Retinal pigment epithelial cell (primary cell): ENCODE results near the gene SGPL1.

Experiments used
- DNase-seq: peaks from one replicate; pipeline ENCODE4 v3.0.0-alpha.2; 2010; ENCODE audit warnings: low read depth
- H3K4me3 ChIP-seq: 2 replicates; pipeline ENCODE4 v1.5.1; 2011; ENCODE audit warnings: mild to moderate bottlenecking, low read length, control low read depth, moderate library complexity
- CTCF ChIP-seq: conservative IDR thresholded peaks from 2 replicates; pipeline ENCODE4 v1.5.1; 2011; ENCODE audit warnings: low read depth, low read length, control low read depth, inconsistent platforms

Gene SGPL1

GRCh38 chr10:70773461-70773860, 42.3 kb upstream of the SGPL1 start:
- no peak for TF ChIP-seq CTCF
- no peak overlapping the region for H3K4me3 ChIP-seq
- DNase-seq, result no peak

- TF ChIP-seq CTCF, result no peak
- DNase-seq, result no peak
- no peak overlapping the region for H3K4me3 ChIP-seq
Measured at GRCh38 chr10:70773965-70774809, 41.6 kb upstream of the SGPL1 start.

GRCh38 chr10:70774810-70775678, 40.7 kb upstream of the SGPL1 start:
- no peak for TF ChIP-seq CTCF
- no peak overlapping the region for H3K4me3 ChIP-seq
- DNase-seq, result no peak

- no peak for DNase-seq
- TF ChIP-seq CTCF, result no peak
- H3K4me3 ChIP-seq, result no peak overlapping the region
Measured at GRCh38 chr10:70775679-70776454, 39.9 kb upstream of the SGPL1 start.

GRCh38 chr10:70776455-70777005, 39.2 kb upstream of the SGPL1 start:
- no peak overlapping the region for H3K4me3 ChIP-seq

More at GRCh38 chr10:70776455-70777005, 39.2 kb upstream of the SGPL1 start:
- DNase-seq, result no peak
- no peak for TF ChIP-seq CTCF
